ENCODE results near the gene PRTG. TPM values are rescaled to one million over a fixed set of nuclear protein-coding genes. Genes with fewer than 3 reads are reported as not detected.
A peak's percentile ranks its signal among the peaks of the same experiment; 100 is the strongest.

Gene PRTG
- total RNA-seq, 1 experiment from 2014 or later, result 39.1 TPM

GRCh38 chr15:55628369-55628730 lies 114.6 kb downstream of the PRTG start:
- TF ChIP-seq CTCF (IDR thresholded peaks at IDR 0.05; ENCODE audit: insufficient read depth in 1 of 2, low read depth in 1 of 2, low read length in 1 of 2, severe bottlenecking in 1 of 2, unreplicated experiment in 1 of 2), result no peak
- Histone ChIP-seq H3K9me3 (no peaks in the 10 kb centered on the region), H3K36me3 (ENCODE audit: control insufficient read depth, insufficient read depth, low read length) (peaks cover 2% of the 10 kb centered on the region; the same call in 1 of the 2 replicates), H3K4me3 (ENCODE audit: low read depth, low read length) (no peak overlapping the region), H3K27me3 (replicated peaks; ENCODE audit: control insufficient read depth, insufficient read depth, low read length) (no peaks in the 10 kb centered on the region), H3K4me1 (no peaks in the 10 kb centered on the region)
- no peak overlapping the region for H3K4me3 Mint-ChIP-seq (ENCODE audit: unreplicated experiment)
- no peaks in the 10 kb centered on the region for H3K4me1 Mint-ChIP-seq (ENCODE audit: low read depth, unreplicated experiment)
- H3K9me3 Mint-ChIP-seq (ENCODE audit: unreplicated experiment), result no peaks in the 10 kb centered on the region
- no peak overlapping the region for H3K27ac Mint-ChIP-seq (ENCODE audit: unreplicated experiment)
- POLR2A ChIA-PET, result interaction anchor here (0.6 kb wide), 1 partner anchor 116 kb away, joined by 6 read pairs; no protein-coding TSS in a partner anchor
- H3K36me3 Mint-ChIP-seq (ENCODE audit: insufficient read depth, unreplicated experiment), result peaks cover 12% of the 10 kb centered on the region
- BruUV-seq (replicated peaks), result no TSS peak
- DNase-seq, result no peak
- H3K27me3 Mint-ChIP-seq (ENCODE audit: insufficient read depth, unreplicated experiment), result no peaks in the 10 kb centered on the region
- CTCF ChIA-PET, result interaction anchor here (0.8 to 1.1 kb wide), 2 partner anchors 10 to 12 kb away, joined by 3 to 6 read pairs; no protein-coding TSS in a partner anchor
- intact Hi-C loops (cut with micrococcal nuclease; ENCODE audit: unreplicated experiment), result no loop called here

GRCh38 chr15:55627730-55628368 lies 115.1 kb downstream of the PRTG start:
- Histone ChIP-seq H3K4me1 (no peaks in the 10 kb centered on the region), H3K4me3 (ENCODE audit: low read depth, low read length) (no peak overlapping the region), H3K9me3 (no peaks in the 10 kb centered on the region), H3K36me3 (ENCODE audit: control insufficient read depth, insufficient read depth, low read length) (peaks cover 2% of the 10 kb centered on the region; the same call in 1 of the 2 replicates), H3K27me3 (replicated peaks; ENCODE audit: control insufficient read depth, insufficient read depth, low read length) (no peaks in the 10 kb centered on the region)
- POLR2A ChIA-PET, result interaction anchor here (0.6 kb wide), 1 partner anchor 117 kb away, joined by 6 read pairs; no protein-coding TSS in a partner anchor
- no peak for TF ChIP-seq CTCF (IDR thresholded peaks at IDR 0.05; ENCODE audit: insufficient read depth in 1 of 2, low read depth in 1 of 2, low read length in 1 of 2, severe bottlenecking in 1 of 2, unreplicated experiment in 1 of 2)
- BruUV-seq (replicated peaks), result no TSS peak
- H3K36me3 Mint-ChIP-seq (ENCODE audit: insufficient read depth, unreplicated experiment), result peaks cover 12% of the 10 kb centered on the region
- CTCF ChIA-PET, result interaction anchor here (0.8 to 1.1 kb wide), 2 partner anchors 10 to 11 kb away, joined by 3 to 6 read pairs; no protein-coding TSS in a partner anchor
- no peaks in the 10 kb centered on the region for H3K27me3 Mint-ChIP-seq (ENCODE audit: insufficient read depth, unreplicated experiment)
- intact Hi-C loops (cut with micrococcal nuclease; ENCODE audit: unreplicated experiment), result no loop called here
- peak in 1 of 2 experiments; percentile 19 for DNase-seq
- H3K9me3 Mint-ChIP-seq (ENCODE audit: unreplicated experiment), result no peaks in the 10 kb centered on the region
- no peaks in the 10 kb centered on the region for H3K4me1 Mint-ChIP-seq (ENCODE audit: low read depth, unreplicated experiment)
- no peak overlapping the region for H3K27ac Mint-ChIP-seq (ENCODE audit: unreplicated experiment)
- no peak overlapping the region for H3K4me3 Mint-ChIP-seq (ENCODE audit: unreplicated experiment)

- intact Hi-C loops (cut with micrococcal nuclease; ENCODE audit: unreplicated experiment), result no loop called here
- no peak for DNase-seq
- H3K4me3 ChIP-seq (ENCODE audit: low read depth, low read length), result no peak overlapping the region
- H3K27ac Mint-ChIP-seq (ENCODE audit: unreplicated experiment), result no peak overlapping the region
- POLR2A ChIA-PET, result no interaction called here
- H3K4me1 Mint-ChIP-seq (ENCODE audit: low read depth, unreplicated experiment), result no peaks in the 10 kb centered on the region
- no peaks in the 10 kb centered on the region for H3K36me3 Mint-ChIP-seq (ENCODE audit: insufficient read depth, unreplicated experiment)
- no peaks in the 10 kb centered on the region for H3K9me3 ChIP-seq
- H3K36me3 ChIP-seq (ENCODE audit: control insufficient read depth, insufficient read depth, low read length), result peaks cover 2% of the 10 kb centered on the region; the same call in 1 of the 2 replicates
- TF ChIP-seq CTCF (IDR thresholded peaks at IDR 0.05; ENCODE audit: insufficient read depth in 1 of 2, low read depth in 1 of 2, low read length in 1 of 2, severe bottlenecking in 1 of 2, unreplicated experiment in 1 of 2), result no peak
- no peaks in the 10 kb centered on the region; the same call in 1 of the 2 replicates for H3K4me1 ChIP-seq
- no peaks in the 10 kb centered on the region for H3K27me3 ChIP-seq (replicated peaks; ENCODE audit: control insufficient read depth, insufficient read depth, low read length)
- CTCF ChIA-PET, result no interaction called here
- BruUV-seq (replicated peaks), result no TSS peak
- no peaks in the 10 kb centered on the region for H3K9me3 Mint-ChIP-seq (ENCODE audit: unreplicated experiment)
- H3K4me3 Mint-ChIP-seq (ENCODE audit: unreplicated experiment), result no peak overlapping the region
- H3K27me3 Mint-ChIP-seq (ENCODE audit: insufficient read depth, unreplicated experiment), result no peaks in the 10 kb centered on the region
Observed at GRCh38 chr15:55619783-55620182, 123.2 kb downstream of the PRTG start.
